GM12864 (cell line): ENCODE data around the gene SLC37A2.

Experiments used
- DNase-seq: peaks from one replicate; pipeline ENCODE4 v3.0.0-alpha.2; 2011; ENCODE audit warnings: low read depth
- H3K4me3 ChIP-seq: 2 replicates; pipeline ENCODE4 v1.5.1; 2011; ENCODE audit warnings: mild to moderate bottlenecking, low read depth, low read length, control low read depth
- CTCF ChIP-seq: IDR thresholded peaks from 2 replicates; pipeline ENCODE4 v1.5.1; 2011; ENCODE audit warnings: low read depth, mild to moderate bottlenecking, moderate library complexity, low read length, control low read depth, inconsistent platforms; ENCODE audit errors: missing control alignments

The SLC37A2 gene

GRCh38 chr11:125132596-125132995, 69.5 kb downstream of the SLC37A2 start:
- no peak overlapping the region for H3K4me3 ChIP-seq
- no peak for TF ChIP-seq CTCF
- no peak for DNase-seq

- no peak overlapping the region for H3K4me3 ChIP-seq
- TF ChIP-seq CTCF, result no peak
- DNase-seq, result no peak
These were observed 72.9 kb downstream of the SLC37A2 start for GRCh38 chr11:125136001-125136400.

- H3K4me3 ChIP-seq, result no peak overlapping the region
- no peak for DNase-seq
- no peak for TF ChIP-seq CTCF
These were observed 75.9 kb downstream of the SLC37A2 start for GRCh38 chr11:125138966-125139365.

- DNase-seq, result no peak
- TF ChIP-seq CTCF, result no peak
- H3K4me3 ChIP-seq, result no peak overlapping the region
These were observed 76.7 kb downstream of the SLC37A2 start for GRCh38 chr11:125139778-125140177.
